HFF-Myc (cell line): ENCODE results near the gene HRNR.
"Not testable (repeated sequence)": the region's sequence is repeated elsewhere in the genome, so short reads cannot be mapped to it uniquely, and the experiment has no call there.

Experiments used
- DNase-seq: peaks from one replicate; pipeline ENCODE4 v3.0.0-alpha.2; 2011; ENCODE audit warnings: low read depth; ENCODE audit errors: extremely low read depth
- H3K4me3 ChIP-seq: replicated peaks from 2 replicates; pipeline ENCODE4 v1.5.1; 2011; ENCODE audit warnings: low read depth, mild to moderate bottlenecking, control low read depth, low read length
- CTCF ChIP-seq: IDR thresholded peaks from 2 replicates; pipeline ENCODE4 v1.5.1; 2012; ENCODE audit warnings: mild to moderate bottlenecking, low read depth, low read length, control low read depth; ENCODE audit errors: missing control alignments

Gene HRNR

GRCh38 chr1:152224093-152224492 is at the start of gene HRNR:
HRNR (minus strand) TSS chr1:152224193; CDS start chr1:152223253, 940 bp downstream.
- no peak for DNase-seq
- no peak within 1 kb of the TSS for H3K4me3 ChIP-seq
- TF ChIP-seq CTCF, result no peak

- H3K4me3 ChIP-seq, DNase-seq: not testable (repeated sequence)
These were observed 32.4 kb upstream of the HRNR start for GRCh38 chr1:152256394-152256793.

DNA sequence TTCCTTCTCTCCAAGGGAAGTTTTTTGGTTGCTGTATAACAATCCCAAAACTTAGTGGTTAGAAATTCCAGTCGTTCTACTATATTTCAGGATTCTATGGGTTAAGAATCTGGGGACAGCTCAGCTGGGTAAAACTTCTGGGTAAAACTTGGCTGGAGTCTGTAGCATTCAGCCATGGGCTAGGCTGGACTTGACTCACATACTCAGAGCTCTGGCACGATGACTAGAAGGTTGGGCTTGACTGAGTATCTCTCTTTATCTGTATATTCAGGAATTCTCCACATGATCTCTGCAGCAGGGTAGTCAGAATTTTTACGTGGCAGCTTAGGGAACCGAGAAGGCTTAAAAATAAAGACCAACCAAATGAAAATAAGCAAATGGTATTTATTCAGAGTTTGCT is 28.2 kb upstream of the HRNR start:
- no peak for TF ChIP-seq CTCF
- no peak for DNase-seq
- H3K4me3 ChIP-seq, result no peak overlapping the region

- no peak for TF ChIP-seq CTCF
- DNase-seq, result no peak
These were observed 27.4 kb upstream of the HRNR start for GRCh38 chr1:152251391-152251790.

GRCh38 chr1:152247316-152247715 is 23.3 kb upstream of the HRNR start:
- H3K4me3 ChIP-seq, result no peak overlapping the region
- TF ChIP-seq CTCF, result no peak
- no peak for DNase-seq

More at GRCh38 chr1:152251391-152251790, 27.4 kb upstream of the HRNR start:
- no peak overlapping the region for H3K4me3 ChIP-seq

DNA sequence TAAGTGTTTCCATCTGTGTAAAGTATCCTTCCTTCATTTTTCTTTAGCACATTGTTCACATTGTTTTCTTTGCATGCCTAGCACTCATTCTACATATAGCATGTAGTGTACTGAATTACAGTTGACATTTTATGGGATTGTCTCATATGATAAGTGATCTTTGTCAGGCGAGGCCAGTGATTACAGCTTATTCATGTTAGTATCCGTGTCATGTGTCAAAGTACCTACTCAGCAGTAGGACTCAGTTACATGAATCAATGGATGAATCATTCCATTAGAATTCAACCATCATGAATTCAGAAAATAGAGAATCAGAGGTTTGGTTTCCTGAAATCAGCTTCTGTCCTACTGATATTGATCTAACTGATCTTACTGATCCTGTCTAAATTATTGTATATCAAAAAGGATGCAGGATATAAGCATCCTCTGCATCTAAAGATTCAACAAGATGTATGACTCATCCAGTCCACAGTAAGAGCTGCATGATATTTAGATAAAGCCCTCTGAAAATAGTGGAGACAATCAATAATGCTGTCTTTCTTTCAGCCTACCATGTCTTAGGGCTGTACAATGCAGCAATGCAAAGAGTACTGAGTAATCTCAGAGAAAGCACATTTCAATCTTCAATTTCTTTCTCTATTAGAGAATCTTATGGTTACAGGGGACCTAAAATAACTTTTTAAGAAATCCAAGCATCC is 20.7 kb upstream of the HRNR start:
- no peak for DNase-seq
- no peak overlapping the region for H3K4me3 ChIP-seq
- no peak for TF ChIP-seq CTCF

DNA sequence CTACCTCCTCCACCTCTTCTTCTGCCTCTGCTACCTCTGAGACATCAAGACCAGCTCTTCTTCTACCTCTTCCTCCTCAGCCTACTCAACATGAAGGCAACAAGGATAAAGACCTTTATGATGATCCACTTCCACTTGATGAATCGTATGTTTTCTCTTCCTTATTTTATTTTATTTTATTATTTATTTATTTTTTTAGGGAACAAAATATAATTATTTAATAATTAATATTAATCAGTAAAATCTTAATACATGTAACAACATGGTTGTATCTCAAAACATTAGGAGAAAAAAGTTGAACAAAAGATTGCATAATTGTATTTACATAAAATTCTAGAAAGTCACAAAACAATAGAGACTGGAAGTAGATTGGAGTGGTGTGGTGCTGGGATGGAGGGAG is 13.1 kb upstream of the HRNR start:
- no peak for TF ChIP-seq CTCF
- H3K4me3 ChIP-seq, result no peak overlapping the region
- DNase-seq, result no peak
